Cerebellar nuclear complex (tissue), 1 donor: ENCODE results near the gene MTRF1.

ENCODE experiments used
- DNase-seq, 2 experiments: peaks; one replicate each; lab custom pipeline; 2025; lab: John Stamatoyannopoulos, UW

Gene MTRF1

GRCh38 chr13:41224113-41225110 lies 39.0 kb downstream of the MTRF1 start:
- no peak for DNase-seq

GRCh38 chr13:41222259-41222852 lies 41.0 kb downstream of the MTRF1 start:
- DNase-seq, result no peak

GRCh38 chr13:41220401-41220800 lies 43.0 kb downstream of the MTRF1 start:
- DNase-seq, result no peak

- DNase-seq, result no peak
Observed at GRCh38 chr13:41216160-41216559, 47.2 kb downstream of the MTRF1 start.

- DNase-seq, result no peak
Observed at GRCh38 chr13:41213919-41214318, 49.5 kb downstream of the MTRF1 start.

- DNase-seq, result no peak
Observed at GRCh38 chr13:41213316-41213715, 50.1 kb downstream of the MTRF1 start.

- no peak for DNase-seq
Observed at GRCh38 chr13:41212881-41213280, 50.5 kb downstream of the MTRF1 start.

- no peak for DNase-seq
Observed at GRCh38 chr13:41211062-41211461, 52.3 kb downstream of the MTRF1 start.

- no peak for DNase-seq
Observed at GRCh38 chr13:41206467-41206866, 56.9 kb downstream of the MTRF1 start.

- no peak for DNase-seq
Observed at GRCh38 chr13:41203810-41204209, 59.6 kb downstream of the MTRF1 start.

- DNase-seq, result no peak
Observed at GRCh38 chr13:41200126-41200525, 63.2 kb downstream of the MTRF1 start.

- no peak for DNase-seq
Observed at GRCh38 chr13:41199526-41199925, 63.9 kb downstream of the MTRF1 start.

- no peak for DNase-seq
Observed at GRCh38 chr13:41199079-41199478, 64.3 kb downstream of the MTRF1 start.

- DNase-seq, result no peak
Observed at GRCh38 chr13:41196620-41197019, 66.8 kb downstream of the MTRF1 start.

- no peak for DNase-seq
Observed at GRCh38 chr13:41196011-41196410, 67.4 kb downstream of the MTRF1 start.

- peak; percentile 57 to 89 for DNase-seq
Observed at GRCh38 chr13:41193919-41194824, 69.2 kb downstream of the MTRF1 start, which contains the start of gene KBTBD7. TSS of gene KBTBD7 (minus strand) at chr13:41194569. CDS start at chr13:41194257, 312 bp downstream.

GRCh38 chr13:41193469-41193868 lies 69.9 kb downstream of the MTRF1 start:
- no peak for DNase-seq

GRCh38 chr13:41188584-41188983 lies 74.8 kb downstream of the MTRF1 start:
- no peak for DNase-seq

- no peak for DNase-seq
Observed at GRCh38 chr13:41186481-41186880, 76.9 kb downstream of the MTRF1 start.

- no peak for DNase-seq
Observed at GRCh38 chr13:41182231-41182630, 81.1 kb downstream of the MTRF1 start.

- no peak for DNase-seq
Observed at GRCh38 chr13:41179593-41180250, 83.7 kb downstream of the MTRF1 start.

GRCh38 chr13:41178040-41178439 lies 85.3 kb downstream of the MTRF1 start:
- no peak for DNase-seq
